Measurements from ENCODE around the gene P2RY2.
"Not testable (repeated sequence)": the region's sequence is repeated elsewhere in the genome, so short reads cannot be mapped to it uniquely, and the experiment has no call there.

P2RY2 gene

GRCh38 chr11:73267122-73267846 lies 49.2 kb downstream of the P2RY2 start:
- no peak for DNase-seq (ENCODE audit: low read depth, low spot score)
- in situ Hi-C loops (cut with HindIII; ENCODE audit: low sequenced_read_pairs): no loop called here
- no peak for TF ChIP-seq CTCF (IDR thresholded peaks at IDR 0.05; ENCODE audit: low read depth, low read length)
- H3K4me3 ChIP-seq (ENCODE audit: low read depth, low read length): no peak overlapping the region

- in situ Hi-C loops (cut with HindIII; ENCODE audit: low sequenced_read_pairs): no loop called here
- no peak for TF ChIP-seq CTCF (IDR thresholded peaks at IDR 0.05; ENCODE audit: low read depth, low read length)
- DNase-seq (ENCODE audit: low read depth, low spot score): no peak
- no peak overlapping the region for H3K4me3 ChIP-seq (ENCODE audit: low read depth, low read length)
These were observed 49.9 kb downstream of the P2RY2 start for GRCh38 chr11:73267906-73268540.

GRCh38 chr11:73268671-73269271 lies 50.7 kb downstream of the P2RY2 start:
- in situ Hi-C loops (cut with HindIII; ENCODE audit: low sequenced_read_pairs): no loop called here
- no peak for TF ChIP-seq CTCF (IDR thresholded peaks at IDR 0.05; ENCODE audit: low read depth, low read length)
- no peak overlapping the region for H3K4me3 ChIP-seq (ENCODE audit: low read depth, low read length)
- DNase-seq (ENCODE audit: low read depth, low spot score): no peak

GRCh38 chr11:73269459-73270015 lies 51.5 kb downstream of the P2RY2 start:
- DNase-seq (ENCODE audit: low read depth, low spot score): no peak
- TF ChIP-seq CTCF (IDR thresholded peaks at IDR 0.05; ENCODE audit: low read depth, low read length): no peak
- H3K4me3 ChIP-seq (ENCODE audit: low read depth, low read length): no peak overlapping the region
- in situ Hi-C loops (cut with HindIII; ENCODE audit: low sequenced_read_pairs): no loop called here

- in situ Hi-C loops (cut with HindIII; ENCODE audit: low sequenced_read_pairs): no loop called here
- no peak for DNase-seq (ENCODE audit: low read depth, low spot score)
- H3K4me3 ChIP-seq (ENCODE audit: low read depth, low read length): no peak overlapping the region
- no peak for TF ChIP-seq CTCF (IDR thresholded peaks at IDR 0.05; ENCODE audit: low read depth, low read length)
These were observed 52.2 kb downstream of the P2RY2 start for GRCh38 chr11:73270016-73270854.

- H3K4me3 ChIP-seq (ENCODE audit: low read depth, low read length): no peak overlapping the region
- TF ChIP-seq CTCF (IDR thresholded peaks at IDR 0.05; ENCODE audit: low read depth, low read length): no peak
- no peak for DNase-seq (ENCODE audit: low read depth, low spot score)
- in situ Hi-C loops (cut with HindIII; ENCODE audit: low sequenced_read_pairs): no loop called here
These were observed 52.9 kb downstream of the P2RY2 start for GRCh38 chr11:73270855-73271477.

GRCh38 chr11:73271478-73271865 lies 53.4 kb downstream of the P2RY2 start:
- DNase-seq (ENCODE audit: low read depth, low spot score); in situ Hi-C loops (cut with HindIII; ENCODE audit: low sequenced_read_pairs); H3K4me3 ChIP-seq (ENCODE audit: low read depth, low read length): not testable (repeated sequence)
